GM12878 (cell line): ENCODE measurements around the gene FANCI. TPM values are rescaled to one million over a fixed set of nuclear protein-coding genes. Genes with fewer than 3 reads are reported as not detected.

Source experiments
- ATAC-seq: fragments of 200-7000 bp; cut with Tn5 transposase; 3 replicates; pipeline ENCODE4 v1.9.1; 2020; ENCODE audit warnings: mild to moderate bottlenecking, moderate library complexity
- BruUV-seq: library from RNA; stranded (reverse); fragments of 400-500 nt; replicated peaks from 2 replicates; lab custom pipeline; 2021; lab: Mats Ljungman, UMichigan
- CTCF ChIA-PET: fragments of 300-600 bp; sonication (Branson Sonifier 250); formaldehyde crosslinking; extraction: SDS; loops from one replicate; lab custom pipeline; 2021; ENCODE audit warnings: inconsistent platforms; lab: Yijun Ruan, JAX
- POLR2A ChIA-PET: fragments of 350-600 bp; formaldehyde crosslinking; extraction: SDS; loops from one replicate; lab custom pipeline; 2021; ENCODE audit warnings: inconsistent platforms; lab: Charles Lee
- RAD21 ChIA-PET: fragments of 300-600 bp; sonication (Branson Sonifier 250); formaldehyde crosslinking; loops from one replicate; lab custom pipeline; 2023; ENCODE audit warnings: antibody characterized with exemption; ENCODE audit not compliant: unreplicated experiment; lab: Charles Lee
- SMC1A ChIA-PET: fragments of 300-600 bp; sonication (Branson Sonifier 250); formaldehyde crosslinking; loops from one replicate; lab custom pipeline; 2023; ENCODE audit not compliant: unreplicated experiment, uncharacterized antibody; lab: Charles Lee
- DNase-seq: peaks from one replicate; pipeline ENCODE4 v3.0.0-alpha.2; 2011; ENCODE audit warnings: low read depth, low spot score
- FAIRE-seq: peaks from 3 replicates; lab custom pipeline; 2011; peaks lifted over from hg19 to GRCh38; lab: Jason Lieb, UNC
- H2AFZ ChIP-seq: 2 replicates; pipeline ENCODE4 v1.6.0; 2011; ENCODE audit warnings: low read depth, low read length, control low read depth; ENCODE audit not compliant: control insufficient read depth
- H3K27ac ChIP-seq: 2 replicates; pipeline ENCODE4 v1.5.1; 2011; ENCODE audit warnings: control low read depth; ENCODE audit not compliant: control insufficient read depth, insufficient read depth
- H3K27me3 ChIP-seq, 2 experiments: replicated peaks in 1 of 2; 2 replicates each; pipeline versions ENCODE4 v1.6.0 to v1.6.1; 2011; ENCODE audit warnings: low read length in 1 of 2; ENCODE audit not compliant: control insufficient read depth in 2 of 2, insufficient read depth in 2 of 2
- H3K36me3 ChIP-seq, 2 experiments: 2 replicates each; pipeline ENCODE4 v1.5.1; 2011; ENCODE audit warnings: low read length in 1 of 2; ENCODE audit not compliant: control insufficient read depth in 2 of 2, insufficient read depth in 2 of 2
- H3K4me1 ChIP-seq: 2 replicates; pipeline ENCODE4 v1.6.1; 2011; ENCODE audit warnings: mild to moderate bottlenecking, low read length, moderate library complexity, mixed read lengths; ENCODE audit not compliant: control insufficient read depth, insufficient read depth
- H3K4me2 ChIP-seq: 2 replicates; pipeline ENCODE4 v1.6.0; 2011; ENCODE audit warnings: control low read depth; ENCODE audit not compliant: control insufficient read depth, insufficient read depth
- H3K4me3 ChIP-seq: fragments of 200-600 bp; sonication (generic); 2 replicates; pipeline ENCODE4 v1.5.1; 2016
- H3K79me2 ChIP-seq: 2 replicates; pipeline ENCODE4 v1.6.0; 2011; ENCODE audit warnings: low read length; ENCODE audit not compliant: control insufficient read depth, insufficient read depth
- H3K9ac ChIP-seq: 2 replicates; pipeline ENCODE4 v1.8.0; 2011; ENCODE audit warnings: low read length, control low read depth, mixed read lengths; ENCODE audit not compliant: control insufficient read depth, insufficient read depth
- H3K9me3 ChIP-seq: replicated peaks from 3 replicates; pipeline ENCODE4 v1.5.1; 2011; ENCODE audit warnings: mild to moderate bottlenecking, low read length; ENCODE audit not compliant: control insufficient read depth, insufficient read depth
- H4K20me1 ChIP-seq: 2 replicates; pipeline ENCODE4 v1.6.0; 2011; ENCODE audit not compliant: control insufficient read depth, insufficient read depth
- EGR1 ChIP-seq, 2 experiments: IDR thresholded peaks; 1 replicate in 1 of 2; 2 replicates in 1 of 2; pipeline ENCODE4 v1.6.1; 2011 to 2012; ENCODE audit warnings: low read depth in 2 of 2, low read length in 2 of 2, borderline replicate concordance in 1 of 2, mild to moderate bottlenecking in 1 of 2, moderate library complexity in 1 of 2
- IKZF2 ChIP-seq, 2 experiments: fragments of 450-650 bp; IDR thresholded peaks; 2 replicates each; pipeline ENCODE4 v1.6.1; 2017; ENCODE audit warnings: mild to moderate bottlenecking in 2 of 2, moderate library complexity in 2 of 2
- KAT2A ChIP-seq: conservative IDR thresholded peaks from 2 replicates; pipeline ENCODE4 v1.6.1; 2011; ENCODE audit warnings: low read depth, low read length; ENCODE audit not compliant: control insufficient read depth
- MTA2 ChIP-seq: fragments of 450-650 bp; IDR thresholded peaks from 2 replicates; pipeline ENCODE4 v1.6.1; 2016; ENCODE audit warnings: low read depth, mild to moderate bottlenecking, moderate library complexity
- MYB ChIP-seq: fragments of 150-350 bp; IDR thresholded peaks from 2 replicates; pipeline ENCODE4 v1.6.1; 2014; ENCODE audit warnings: mild to moderate bottlenecking, low read depth, low read length, borderline replicate concordance
- NFIC ChIP-seq: IDR thresholded peaks from 2 replicates; pipeline ENCODE4 v1.6.1; 2012; ENCODE audit warnings: low read depth, mild to moderate bottlenecking, inconsistent platforms, low read length, moderate library complexity
- NFXL1 ChIP-seq: fragments of 450-650 bp; IDR thresholded peaks from 2 replicates; pipeline ENCODE4 v1.6.1; 2017; ENCODE audit warnings: antibody characterized with exemption, mild to moderate bottlenecking, borderline replicate concordance
- RBBP5 ChIP-seq: fragments of 200-600 bp; sonication (generic); conservative IDR thresholded peaks from 2 replicates; pipeline ENCODE4 v1.6.1; 2016
- TCF7 ChIP-seq: IDR thresholded peaks from 2 replicates; pipeline ENCODE4 v1.6.1; 2014; ENCODE audit warnings: antibody characterized with exemption, borderline replicate concordance
- WGBS: methylation state at CpG from one replicate; pipeline ENCODE4 v1.1.6; 2016; ENCODE audit warnings: low lambda C conversion rate; ENCODE audit not compliant: insufficient replicate concordance, insufficient coverage; ENCODE audit errors: missing lambda C conversion rate; 5-methylcytosine and 5-hydroxymethylcytosine counted together
- in situ Hi-C: fragments of 300-500 bp; cut with MboI; formaldehyde crosslinking; loops from 9 replicates; pipeline ENCODE4 v1.14.3; 2018; ENCODE audit warnings: mixed read lengths
- intact Hi-C: fragments of 100-400 bp; cut with micrococcal nuclease; formaldehyde crosslinking; loops from one replicate; pipeline ENCODE4 v1.14.2; 2022; ENCODE audit not compliant: unreplicated experiment
- polyA plus RNA-seq, 11 experiments: library from polyadenylated mRNA; depleted of rRNA in 4 of 11; unstranded in 6 of 11; stranded (reverse) in 5 of 11; fragments of >200 nt; fragmentation: Nextera tagmentation in 4 of 11; fragmentation: Illumina TruSeq in 1 of 11; extraction: Ambion mirVana in 4 of 11; extraction: Trizol in 1 of 11; gene quantifications; 1 replicate in 1 of 11; 2 replicates in 10 of 11; pipeline versions ENCODE4 v1.2.1 to v1.2.3, GENCODE V29; 2011 to 2016; ENCODE audit warnings: inconsistent platforms in 2 of 11, missing spikeins in 2 of 11, low read depth in 1 of 11
- total RNA-seq, 4 experiments: library from RNA; depleted of rRNA in 3 of 4; stranded (reverse); fragments of >200 nt in 3 of 4; fragmentation: Illumina TruSeq in 1 of 4; extraction: Trizol in 1 of 4; gene quantifications; 2 replicates each; pipeline versions ENCODE4 v1.2.1 to v1.2.3, GENCODE V29; 2013 to 2021
- TF ChIP-seq, protein P1 (sequence below): fragments of 450-650 bp; IDR thresholded peaks from 2 replicates; pipeline ENCODE4 v1.6.1; 2016; ENCODE audit warnings: mild to moderate bottlenecking
- TF ChIP-seq, protein P2 (sequence below): fragments of 450-650 bp; IDR thresholded peaks from 2 replicates; pipeline ENCODE4 v1.6.1; 2017; ENCODE audit warnings: mild to moderate bottlenecking
- TF ChIP-seq, protein P3 (sequence below): fragments of 450-650 bp; IDR thresholded peaks from 2 replicates; pipeline ENCODE4 v1.6.1; 2017; ENCODE audit warnings: mild to moderate bottlenecking, moderate library complexity
- TF ChIP-seq, protein P4 (sequence below): fragments of 150-350 bp; IDR thresholded peaks from 2 replicates; pipeline ENCODE4 v1.6.1; 2016; ENCODE audit warnings: low read depth, low read length

Gene FANCI
- total and polyA plus RNA-seq, 10 of the 15 experiments (the other 5 are each of a cell fraction or from before 2014, with no cell fraction given), result 38.1 to 129 (median 82.4) TPM

DNA sequence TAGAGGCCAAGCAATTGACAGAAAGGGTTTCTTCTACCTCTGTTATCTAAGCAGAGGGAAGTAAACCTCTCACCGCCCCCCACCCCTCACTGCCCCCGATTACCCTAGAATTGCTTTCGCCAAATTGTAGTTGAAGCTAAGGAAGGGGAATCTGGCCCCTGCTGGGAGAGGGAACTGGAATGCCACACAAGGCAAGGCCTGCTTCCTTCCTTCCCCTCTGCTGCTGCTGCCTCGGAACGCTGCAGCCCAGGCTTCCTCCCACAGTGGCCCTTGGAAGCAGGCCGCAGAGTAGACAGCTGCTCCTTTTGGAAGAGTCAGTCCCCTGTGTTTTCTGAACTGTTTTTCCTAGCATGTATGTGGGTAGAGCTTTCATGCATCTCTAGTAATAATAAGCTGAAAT lies 44.0 kb upstream of the FANCI start:
- intact Hi-C loops, result loop anchor here (10.0 kb wide), 1 partner anchor 105 kb away; no protein-coding TSS in a partner anchor
- RAD21 ChIA-PET, result no interaction called here
- BruUV-seq, result no TSS peak

More for the DNA sequence above, 44.0 kb upstream of the FANCI start:
- ChIA-PET SMC1A (no interaction called here), POLR2A (no interaction called here), CTCF (interaction anchor here (1.0 to 1.1 kb wide), 2 partner anchors 21 to 29 kb away, joined by 3 read pairs; no protein-coding TSS in a partner anchor)
- ATAC-seq (no peak), DNase-seq (no peak), FAIRE-seq (no peak)
- H3K79me2 ChIP-seq, result no peaks in the 10 kb centered on the region
- H3K9ac ChIP-seq, result no peak overlapping the region
- no peaks in the 10 kb centered on the region for H4K20me1 ChIP-seq
- H3K4me1 ChIP-seq, result no peaks in the 10 kb centered on the region
- H3K36me3 ChIP-seq, result peaks cover 0 to 5% of the 10 kb centered on the region in 2 experiments; a peak in 2 of 4 replicates
- H3K27ac ChIP-seq, result no peak overlapping the region
- TF ChIP-seq NFXL1 (no peak), KAT2A (no peak), TCF7 (no peak), NFIC (no peak), EGR1 (IDR thresholded peaks at IDR 0.05; ENCODE audit: borderline replicate concordance in 1 of 2, low read depth in 2 of 2, low read length in 2 of 2) (no peak), MYB (no peak), IKZF2 (IDR thresholded peaks at IDR 0.05) (no peak), RBBP5 (no peak), MTA2 (no peak)
- TF ChIP-seq, protein P1, sequence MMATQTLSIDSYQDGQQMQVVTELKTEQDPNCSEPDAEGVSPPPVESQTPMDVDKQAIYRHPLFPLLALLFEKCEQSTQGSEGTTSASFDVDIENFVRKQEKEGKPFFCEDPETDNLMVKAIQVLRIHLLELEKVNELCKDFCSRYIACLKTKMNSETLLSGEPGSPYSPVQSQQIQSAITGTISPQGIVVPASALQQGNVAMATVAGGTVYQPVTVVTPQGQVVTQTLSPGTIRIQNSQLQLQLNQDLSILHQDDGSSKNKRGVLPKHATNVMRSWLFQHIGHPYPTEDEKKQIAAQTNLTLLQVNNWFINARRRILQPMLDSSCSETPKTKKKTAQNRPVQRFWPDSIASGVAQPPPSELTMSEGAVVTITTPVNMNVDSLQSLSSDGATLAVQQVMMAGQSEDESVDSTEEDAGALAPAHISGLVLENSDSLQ, result no peak
- TF ChIP-seq, protein P2, sequence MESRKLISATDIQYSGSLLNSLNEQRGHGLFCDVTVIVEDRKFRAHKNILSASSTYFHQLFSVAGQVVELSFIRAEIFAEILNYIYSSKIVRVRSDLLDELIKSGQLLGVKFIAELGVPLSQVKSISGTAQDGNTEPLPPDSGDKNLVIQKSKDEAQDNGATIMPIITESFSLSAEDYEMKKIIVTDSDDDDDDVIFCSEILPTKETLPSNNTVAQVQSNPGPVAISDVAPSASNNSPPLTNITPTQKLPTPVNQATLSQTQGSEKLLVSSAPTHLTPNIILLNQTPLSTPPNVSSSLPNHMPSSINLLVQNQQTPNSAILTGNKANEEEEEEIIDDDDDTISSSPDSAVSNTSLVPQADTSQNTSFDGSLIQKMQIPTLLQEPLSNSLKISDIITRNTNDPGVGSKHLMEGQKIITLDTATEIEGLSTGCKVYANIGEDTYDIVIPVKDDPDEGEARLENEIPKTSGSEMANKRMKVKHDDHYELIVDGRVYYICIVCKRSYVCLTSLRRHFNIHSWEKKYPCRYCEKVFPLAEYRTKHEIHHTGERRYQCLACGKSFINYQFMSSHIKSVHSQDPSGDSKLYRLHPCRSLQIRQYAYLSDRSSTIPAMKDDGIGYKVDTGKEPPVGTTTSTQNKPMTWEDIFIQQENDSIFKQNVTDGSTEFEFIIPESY, result no peak
- TF ChIP-seq, protein P3, sequence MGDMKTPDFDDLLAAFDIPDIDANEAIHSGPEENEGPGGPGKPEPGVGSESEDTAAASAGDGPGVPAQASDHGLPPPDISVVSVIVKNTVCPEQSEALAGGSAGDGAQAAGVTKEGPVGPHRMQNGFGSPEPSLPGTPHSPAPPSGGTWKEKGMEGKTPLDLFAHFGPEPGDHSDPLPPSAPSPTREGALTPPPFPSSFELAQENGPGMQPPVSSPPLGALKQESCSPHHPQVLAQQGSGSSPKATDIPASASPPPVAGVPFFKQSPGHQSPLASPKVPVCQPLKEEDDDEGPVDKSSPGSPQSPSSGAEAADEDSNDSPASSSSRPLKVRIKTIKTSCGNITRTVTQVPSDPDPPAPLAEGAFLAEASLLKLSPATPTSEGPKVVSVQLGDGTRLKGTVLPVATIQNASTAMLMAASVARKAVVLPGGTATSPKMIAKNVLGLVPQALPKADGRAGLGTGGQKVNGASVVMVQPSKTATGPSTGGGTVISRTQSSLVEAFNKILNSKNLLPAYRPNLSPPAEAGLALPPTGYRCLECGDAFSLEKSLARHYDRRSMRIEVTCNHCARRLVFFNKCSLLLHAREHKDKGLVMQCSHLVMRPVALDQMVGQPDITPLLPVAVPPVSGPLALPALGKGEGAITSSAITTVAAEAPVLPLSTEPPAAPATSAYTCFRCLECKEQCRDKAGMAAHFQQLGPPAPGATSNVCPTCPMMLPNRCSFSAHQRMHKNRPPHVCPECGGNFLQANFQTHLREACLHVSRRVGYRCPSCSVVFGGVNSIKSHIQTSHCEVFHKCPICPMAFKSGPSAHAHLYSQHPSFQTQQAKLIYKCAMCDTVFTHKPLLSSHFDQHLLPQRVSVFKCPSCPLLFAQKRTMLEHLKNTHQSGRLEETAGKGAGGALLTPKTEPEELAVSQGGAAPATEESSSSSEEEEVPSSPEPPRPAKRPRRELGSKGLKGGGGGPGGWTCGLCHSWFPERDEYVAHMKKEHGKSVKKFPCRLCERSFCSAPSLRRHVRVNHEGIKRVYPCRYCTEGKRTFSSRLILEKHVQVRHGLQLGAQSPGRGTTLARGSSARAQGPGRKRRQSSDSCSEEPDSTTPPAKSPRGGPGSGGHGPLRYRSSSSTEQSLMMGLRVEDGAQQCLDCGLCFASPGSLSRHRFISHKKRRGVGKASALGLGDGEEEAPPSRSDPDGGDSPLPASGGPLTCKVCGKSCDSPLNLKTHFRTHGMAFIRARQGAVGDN, result no peak
- TF ChIP-seq, protein P4, sequence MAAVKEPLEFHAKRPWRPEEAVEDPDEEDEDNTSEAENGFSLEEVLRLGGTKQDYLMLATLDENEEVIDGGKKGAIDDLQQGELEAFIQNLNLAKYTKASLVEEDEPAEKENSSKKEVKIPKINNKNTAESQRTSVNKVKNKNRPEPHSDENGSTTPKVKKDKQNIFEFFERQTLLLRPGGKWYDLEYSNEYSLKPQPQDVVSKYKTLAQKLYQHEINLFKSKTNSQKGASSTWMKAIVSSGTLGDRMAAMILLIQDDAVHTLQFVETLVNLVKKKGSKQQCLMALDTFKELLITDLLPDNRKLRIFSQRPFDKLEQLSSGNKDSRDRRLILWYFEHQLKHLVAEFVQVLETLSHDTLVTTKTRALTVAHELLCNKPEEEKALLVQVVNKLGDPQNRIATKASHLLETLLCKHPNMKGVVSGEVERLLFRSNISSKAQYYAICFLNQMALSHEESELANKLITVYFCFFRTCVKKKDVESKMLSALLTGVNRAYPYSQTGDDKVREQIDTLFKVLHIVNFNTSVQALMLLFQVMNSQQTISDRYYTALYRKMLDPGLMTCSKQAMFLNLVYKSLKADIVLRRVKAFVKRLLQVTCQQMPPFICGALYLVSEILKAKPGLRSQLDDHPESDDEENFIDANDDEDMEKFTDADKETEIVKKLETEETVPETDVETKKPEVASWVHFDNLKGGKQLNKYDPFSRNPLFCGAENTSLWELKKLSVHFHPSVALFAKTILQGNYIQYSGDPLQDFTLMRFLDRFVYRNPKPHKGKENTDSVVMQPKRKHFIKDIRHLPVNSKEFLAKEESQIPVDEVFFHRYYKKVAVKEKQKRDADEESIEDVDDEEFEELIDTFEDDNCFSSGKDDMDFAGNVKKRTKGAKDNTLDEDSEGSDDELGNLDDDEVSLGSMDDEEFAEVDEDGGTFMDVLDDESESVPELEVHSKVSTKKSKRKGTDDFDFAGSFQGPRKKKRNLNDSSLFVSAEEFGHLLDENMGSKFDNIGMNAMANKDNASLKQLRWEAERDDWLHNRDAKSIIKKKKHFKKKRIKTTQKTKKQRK, result no peak
- no peak overlapping the region for H3K4me3 ChIP-seq
- H3K9me3 ChIP-seq, result no peaks in the 10 kb centered on the region
- in situ Hi-C loops, result no loop called here
- WGBS, result 79% methylated on average over 6 of the region's 6 CpGs
- H3K27me3 ChIP-seq, result no peaks in the 10 kb centered on the region
- H2AFZ ChIP-seq, result no peak overlapping the region
- no peak overlapping the region for H3K4me2 ChIP-seq
